Measurements from ENCODE around the gene USP3.

DNA sequence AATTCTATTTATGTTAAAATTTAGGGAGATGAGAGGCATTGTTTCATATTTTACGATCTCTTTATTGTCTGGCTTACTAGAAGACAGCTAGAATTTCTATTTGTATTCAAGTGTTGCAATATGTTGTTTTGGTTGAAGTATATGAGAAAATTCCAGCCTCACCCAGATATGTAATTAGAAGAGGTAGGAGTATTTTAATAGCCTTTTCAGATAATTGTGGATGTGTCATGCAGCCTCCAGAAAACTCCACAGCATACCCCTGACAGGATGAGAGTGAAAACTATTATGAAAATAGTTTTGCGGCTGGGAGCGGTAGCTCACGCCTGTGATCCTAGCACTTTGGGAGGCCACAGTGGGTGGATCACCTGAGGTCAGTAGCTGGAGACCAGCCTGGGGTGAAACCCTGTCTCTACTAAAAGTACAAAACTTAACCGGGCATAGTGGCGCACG lies 21.5 kb upstream of the USP3 start:
- TF ChIP-seq POLR2A (IDR thresholded peaks at IDR 0.05; ENCODE audit: low read depth, low read length) (no peak), TAF1 (IDR thresholded peaks at IDR 0.05; ENCODE audit: low read depth, low read length) (no peak), SPI1 (IDR thresholded peaks at IDR 0.05; ENCODE audit: low read depth, low read length) (no peak)

All from GM12891 (cell line).